Cardiac ventricle fibroblast (primary cell): Measurements from ENCODE around the gene GALR2. TPM values are rescaled to one million over a fixed set of nuclear protein-coding genes. Genes with fewer than 3 reads are reported as not detected.

Experiments
- total RNA-seq: library from RNA; depleted of rRNA; stranded (reverse); fragments of >200 nt; gene quantifications from 2 replicates; pipeline ENCODE4 v1.2.3, GENCODE V29; 2015

The GALR2 gene, protein sequence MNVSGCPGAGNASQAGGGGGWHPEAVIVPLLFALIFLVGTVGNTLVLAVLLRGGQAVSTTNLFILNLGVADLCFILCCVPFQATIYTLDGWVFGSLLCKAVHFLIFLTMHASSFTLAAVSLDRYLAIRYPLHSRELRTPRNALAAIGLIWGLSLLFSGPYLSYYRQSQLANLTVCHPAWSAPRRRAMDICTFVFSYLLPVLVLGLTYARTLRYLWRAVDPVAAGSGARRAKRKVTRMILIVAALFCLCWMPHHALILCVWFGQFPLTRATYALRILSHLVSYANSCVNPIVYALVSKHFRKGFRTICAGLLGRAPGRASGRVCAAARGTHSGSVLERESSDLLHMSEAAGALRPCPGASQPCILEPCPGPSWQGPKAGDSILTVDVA
- total RNA-seq, result not detected in 2 replicates

DNA sequence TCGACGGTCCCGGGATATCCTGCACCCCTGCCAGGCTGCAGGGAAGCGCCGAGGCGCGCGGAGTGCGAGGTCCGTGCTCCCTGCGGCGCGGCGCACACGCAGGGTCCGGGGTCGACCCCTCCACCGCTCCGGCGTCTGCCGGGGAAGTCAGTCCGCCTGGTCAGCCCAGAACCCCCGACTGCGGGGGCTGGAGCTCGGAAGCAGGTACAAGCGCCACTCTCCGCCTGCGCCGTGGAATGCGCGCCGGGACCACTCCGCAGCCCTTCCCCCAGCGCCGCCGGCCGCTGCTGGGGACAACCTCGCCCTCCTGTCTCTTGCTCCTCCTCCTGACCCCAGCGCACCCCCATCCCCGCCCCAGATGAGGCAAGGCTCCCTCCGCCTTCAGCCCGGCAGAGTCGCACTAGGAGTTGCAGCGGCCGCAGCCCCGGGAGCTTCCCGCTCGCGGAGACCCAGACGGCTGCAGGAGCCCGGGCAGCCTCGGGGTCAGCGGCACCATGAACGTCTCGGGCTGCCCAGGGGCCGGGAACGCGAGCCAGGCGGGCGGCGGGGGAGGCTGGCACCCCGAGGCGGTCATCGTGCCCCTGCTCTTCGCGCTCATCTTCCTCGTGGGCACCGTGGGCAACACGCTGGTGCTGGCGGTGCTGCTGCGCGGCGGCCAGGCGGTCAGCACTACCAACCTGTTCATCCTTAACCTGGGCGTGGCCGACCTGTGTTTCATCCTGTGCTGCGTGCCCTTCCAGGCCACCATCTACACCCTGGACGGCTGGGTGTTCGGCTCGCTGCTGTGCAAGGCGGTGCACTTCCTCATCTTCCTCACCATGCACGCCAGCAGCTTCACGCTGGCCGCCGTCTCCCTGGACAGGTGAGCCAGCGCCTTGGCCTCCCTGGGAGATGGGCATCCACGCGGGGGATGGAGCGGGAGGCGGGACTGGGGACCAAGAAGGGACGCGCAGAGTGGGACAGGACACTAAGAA lies at the start of gene GALR2:
TSS of gene GALR2 (plus strand) at position 392 of the 974 bp plus-strand sequence. CDS start at position 495, 103 bp downstream.

DNA sequence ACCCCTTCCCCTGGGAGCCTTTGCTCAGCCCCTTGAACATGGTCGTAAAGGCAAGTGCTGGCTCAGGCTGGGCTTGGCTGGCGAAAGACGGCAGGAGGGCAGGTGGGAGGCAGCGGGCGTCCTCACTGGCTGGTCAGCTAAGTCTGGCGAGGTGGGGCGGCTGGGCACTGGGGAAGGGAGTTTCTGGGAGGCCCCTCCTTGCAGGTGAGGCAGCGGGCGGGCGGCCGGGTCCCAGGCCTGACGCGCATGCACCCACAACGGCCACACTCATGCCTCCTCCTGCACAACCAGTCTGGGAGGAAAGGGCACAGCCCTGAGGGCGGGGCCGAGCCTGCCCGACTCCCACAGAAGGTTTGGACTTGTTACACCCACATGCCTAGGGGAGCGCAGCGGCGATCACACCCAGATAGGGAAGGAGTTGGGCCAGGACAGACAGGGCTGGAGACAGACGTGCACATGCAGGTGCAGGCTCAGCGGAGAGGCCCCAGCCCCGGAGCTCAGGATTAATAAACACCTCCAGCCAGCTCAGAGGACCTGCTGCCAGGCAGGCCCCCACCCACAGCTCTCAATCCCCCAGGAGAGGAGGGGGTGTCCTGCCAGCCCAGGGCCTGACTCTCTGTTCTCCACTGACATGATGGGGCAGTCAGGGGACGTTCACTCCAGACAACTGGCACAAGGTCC lies 47.3 kb upstream of the GALR2 start, which contains the start of gene EVPL:
TSS of gene EVPL (minus strand) at position 148 of the 681 bp plus-strand sequence. CDS start at position 40, 108 bp downstream.

DNA sequence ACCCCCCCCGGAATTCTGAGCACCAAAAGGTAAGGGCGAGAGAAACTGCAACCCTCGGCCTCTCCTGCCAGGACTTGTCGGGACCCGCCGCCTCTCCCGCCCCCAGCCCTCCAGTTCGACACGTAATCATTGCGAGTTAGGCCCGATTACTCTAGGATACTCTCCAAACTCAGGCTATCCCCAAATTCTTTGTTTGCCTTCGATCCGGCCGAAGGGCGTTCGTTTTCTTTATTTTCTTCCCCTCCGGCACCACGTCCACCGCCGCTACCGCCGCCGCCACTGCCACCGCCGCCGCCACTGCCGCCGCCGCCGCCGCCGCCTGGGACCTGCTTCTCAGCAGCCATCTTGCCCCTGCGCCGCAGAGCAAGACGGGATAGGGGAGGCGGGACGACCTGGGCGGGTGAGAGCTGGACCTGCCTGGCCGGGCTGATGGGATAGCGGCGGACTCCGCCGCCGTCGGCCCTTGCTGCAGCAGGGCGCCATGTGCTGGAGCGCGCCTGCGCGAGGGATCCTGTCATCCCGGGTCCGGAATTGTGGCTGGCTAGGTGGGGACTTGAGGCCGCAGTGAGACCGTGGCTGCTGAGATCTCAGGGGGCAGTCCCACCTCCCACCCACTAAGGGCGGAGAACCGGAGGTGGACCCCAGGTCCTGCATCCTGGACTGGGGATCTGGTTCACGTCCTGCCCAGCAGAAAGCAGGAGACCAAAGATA lies 2.3 kb upstream of the GALR2 start, which contains the start of gene SRP68:
TSS of gene SRP68 (minus strand) at position 370 of the 711 bp plus-strand sequence. CDS start at position 344, 26 bp downstream.

DNA sequence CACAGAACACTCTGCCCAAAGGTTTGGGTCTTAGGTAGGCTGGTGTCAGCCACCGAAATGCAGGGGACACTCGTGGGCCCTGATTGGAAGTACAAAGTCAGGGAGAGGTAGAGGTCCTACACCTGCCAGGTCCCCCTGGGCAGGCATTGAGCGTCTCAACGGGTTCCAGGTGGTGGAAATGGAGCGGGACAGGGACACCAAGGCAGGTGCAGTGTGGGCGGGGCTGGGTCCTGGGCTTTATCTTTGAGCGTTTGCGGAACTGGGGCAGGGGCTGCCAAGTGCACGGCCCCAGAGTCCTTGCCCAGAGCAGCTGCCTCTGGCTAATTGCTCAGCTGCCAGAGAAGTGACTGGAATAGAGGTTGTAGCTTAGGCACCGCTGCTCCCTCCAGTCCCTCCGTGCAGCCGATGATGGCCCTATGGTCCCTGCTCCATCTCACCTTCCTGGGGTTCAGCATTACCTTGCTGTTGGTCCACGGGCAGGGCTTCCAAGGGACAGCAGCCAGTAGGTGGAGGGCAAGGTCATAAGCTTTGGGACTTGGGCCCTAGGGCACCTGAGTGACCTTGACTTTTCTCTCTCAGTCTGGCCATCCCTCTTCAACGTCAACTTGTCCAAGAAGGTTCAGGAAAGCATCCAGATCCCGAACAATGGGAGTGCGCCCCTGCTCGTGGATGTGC lies 4.4 kb downstream of the GALR2 start, which contains the start of gene ZACN:
TSS of gene ZACN (plus strand) at position 323 of the 675 bp plus-strand sequence. CDS start at position 406, 83 bp downstream.

DNA sequence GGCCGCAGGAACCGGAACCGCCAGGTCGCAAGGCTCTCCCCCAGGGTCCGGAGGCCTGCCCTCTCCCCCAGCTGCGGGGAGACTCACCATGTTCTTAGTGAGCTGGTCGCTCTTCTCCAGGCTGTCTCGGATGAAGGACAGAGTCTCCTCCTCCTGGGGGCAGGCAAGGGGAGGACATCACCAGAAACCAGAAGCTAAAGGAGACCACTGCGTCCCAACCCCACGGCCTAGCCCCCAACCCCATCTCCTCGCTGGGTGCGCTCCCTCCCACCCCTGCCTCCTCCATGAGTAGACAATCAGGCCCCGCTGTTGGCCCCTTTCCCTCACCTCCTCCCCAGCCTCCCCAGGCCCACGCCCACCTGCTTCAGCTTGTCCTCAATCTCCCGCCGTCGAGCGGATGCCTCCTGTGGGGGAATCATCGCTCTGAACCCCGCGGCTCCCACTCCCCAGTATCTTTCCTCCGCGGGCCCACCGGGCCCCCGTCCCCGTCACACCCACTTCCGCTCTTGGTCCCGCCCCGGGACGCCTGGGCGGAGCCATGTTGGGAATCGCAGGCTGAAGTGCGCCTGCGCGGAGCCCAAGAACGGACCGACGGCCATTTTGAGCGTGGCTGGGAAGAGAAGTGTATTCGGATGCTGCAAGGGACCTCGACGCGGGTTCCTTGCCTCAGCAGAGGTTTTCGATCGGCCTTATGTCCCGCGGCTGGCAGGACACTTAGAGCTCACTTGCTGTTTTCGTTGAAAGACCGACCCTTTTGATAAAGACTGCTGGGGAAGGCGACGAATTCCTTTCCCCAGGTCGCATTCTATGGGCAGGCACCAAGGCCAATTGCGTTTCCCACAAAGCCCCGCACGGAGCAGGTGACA lies 28.9 kb downstream of the GALR2 start, which contains the start of gene EXOC7:
TSS of gene EXOC7 (minus strand) at position 514 of the 866 bp plus-strand sequence. CDS start at position 419, 95 bp downstream.

Other genes with a start within 250 kb of the GALR2 start
- gene UNC13D, start 230.4 kb upstream of the GALR2 start, total RNA-seq, result 0.12 and 0.20 TPM in 2 replicates
- gene WBP2, start 219.4 kb upstream of the GALR2 start, total RNA-seq, result 35.1 and 43.8 TPM in 2 replicates
- 31.0 and 35.9 TPM in 2 replicates for gene TRIM47, start 196.2 kb upstream of the GALR2 start, total RNA-seq
- gene TRIM65, start 177.8 kb upstream of the GALR2 start, total RNA-seq, result 23.9 and 24.8 TPM in 2 replicates
- gene MRPL38, start 169.9 kb upstream of the GALR2 start, total RNA-seq, result 22.2 and 30.8 TPM in 2 replicates
- gene FBF1, start 133.7 kb upstream of the GALR2 start, total RNA-seq, result 2.7 and 9.9 TPM in 2 replicates
- 37.6 and 47.4 TPM in 2 replicates for gene ACOX1, start 95.6 kb upstream of the GALR2 start, total RNA-seq
- 9.2 and 13.2 TPM in 2 replicates for gene TEN1, start 95.5 kb upstream of the GALR2 start, total RNA-seq
- gene CDK3, start 73.9 kb upstream of the GALR2 start, total RNA-seq, result 1.6 and 2.4 TPM in 2 replicates
- not detected in 2 replicates for gene EVPL, start 47.5 kb upstream of the GALR2 start, total RNA-seq
- 40.8 and 48.2 TPM in 2 replicates for gene SRP68, start 2.3 kb upstream of the GALR2 start, total RNA-seq
- not detected in 2 replicates for gene ZACN, start 4.4 kb downstream of the GALR2 start, total RNA-seq
- gene EXOC7, start 29.0 kb downstream of the GALR2 start, total RNA-seq, result 44.9 and 59.0 TPM in 2 replicates
- not detected in 2 replicates for gene FOXJ1, start 66.5 kb downstream of the GALR2 start, total RNA-seq
- gene RNF157, start 165.7 kb downstream of the GALR2 start, total RNA-seq, result 0.10 and 0.44 TPM in 2 replicates
- 4.5 and 5.9 TPM in 2 replicates for gene UBALD2, start 190.6 kb downstream of the GALR2 start, total RNA-seq
- 0.98 and 1.8 TPM in 2 replicates for gene QRICH2, start 233.5 kb downstream of the GALR2 start, total RNA-seq